Measurements from ENCODE around the gene RHO.
"Not testable (repeated sequence)": the region's sequence is repeated elsewhere in the genome, so short reads cannot be mapped to it uniquely, and the experiment has no call there.

Gene RHO

GRCh38 chr3:129500334-129500658, 28.1 kb upstream of the RHO start:
- DNase-seq: no peak

GRCh38 chr3:129501630-129502029, 26.8 kb upstream of the RHO start:
- DNase-seq: no peak

GRCh38 chr3:129502641-129503408, 25.6 kb upstream of the RHO start:
- DNase-seq: peak; percentile 29

- DNase-seq: no peak
Measured at GRCh38 chr3:129503471-129504291, 24.8 kb upstream of the RHO start.

GRCh38 chr3:129504471-129505100, 23.9 kb upstream of the RHO start:
- DNase-seq: no peak

- DNase-seq: no peak
Measured at GRCh38 chr3:129505341-129505740, 23.1 kb upstream of the RHO start.

GRCh38 chr3:129506231-129506742, 22.2 kb upstream of the RHO start:
- DNase-seq: peak; percentile 97

GRCh38 chr3:129507181-129507831, 21.1 kb upstream of the RHO start:
- DNase-seq: no peak

- DNase-seq: no peak
Measured at GRCh38 chr3:129512595-129512994, 15.8 kb upstream of the RHO start.

GRCh38 chr3:129513705-129514104, 14.7 kb upstream of the RHO start:
- no peak for DNase-seq

- DNase-seq: no peak
Measured at GRCh38 chr3:129514110-129514509, 14.3 kb upstream of the RHO start.

- no peak for DNase-seq
Measured at GRCh38 chr3:129514563-129514962, 13.9 kb upstream of the RHO start.

- not testable (repeated sequence) for DNase-seq
Measured at GRCh38 chr3:129515108-129515820, 13.2 kb upstream of the RHO start.

- not testable (repeated sequence) for DNase-seq
Measured at GRCh38 chr3:129515821-129516432, 12.5 kb upstream of the RHO start.

- no peak for DNase-seq
Measured at GRCh38 chr3:129517516-129517915, 10.9 kb upstream of the RHO start.

- DNase-seq: no peak
Measured at GRCh38 chr3:129518038-129518561, 10.3 kb upstream of the RHO start.

- DNase-seq: no peak
Measured at GRCh38 chr3:129518581-129518980, 9.9 kb upstream of the RHO start.

- no peak for DNase-seq
Measured at GRCh38 chr3:129519449-129519848, 9.0 kb upstream of the RHO start.

- DNase-seq: no peak
Measured at GRCh38 chr3:129519896-129520715, 8.3 kb upstream of the RHO start.

GRCh38 chr3:129520960-129521359, 7.5 kb upstream of the RHO start:
- DNase-seq: no peak

GRCh38 chr3:129521611-129522010, 6.8 kb upstream of the RHO start:
- DNase-seq: no peak

All from NCI-H146 (cell line).